Activated T-helper 17 cell treated with anti-CD3 and anti-CD28 coated beads, Interleukin-2, amount 50 U/mL, for 72 hours (primary cell): ENCODE data around the gene LY6G5B. TPM values are rescaled to one million over a fixed set of nuclear protein-coding genes. Genes with fewer than 3 reads are reported as not detected.
A peak's percentile ranks its signal among the peaks of the same experiment; 100 is the strongest.

Experiments
- ATAC-seq: fragments of 150-1000 bp; cut with Tn5 transposase; replicated peaks from 2 replicates; pipeline ENCODE4 v1.10.0; 2021; ENCODE audit warnings: mild to moderate bottlenecking, moderate library complexity
- H3K27ac Mint-ChIP-seq: one replicate; pipeline ENCODE4 v1.8.0; 2022; ENCODE audit warnings: mixed read lengths
- H3K27me3 Mint-ChIP-seq: one replicate; pipeline ENCODE4 v1.8.0; 2022; ENCODE audit warnings: mixed read lengths
- H3K36me3 Mint-ChIP-seq: one replicate; pipeline ENCODE4 v1.8.0; 2022; ENCODE audit warnings: low read depth, mild to moderate bottlenecking, mixed read lengths
- H3K4me1 Mint-ChIP-seq: one replicate; pipeline ENCODE4 v1.8.0; 2022; ENCODE audit warnings: mixed read lengths
- H3K4me3 Mint-ChIP-seq: one replicate; pipeline ENCODE4 v1.8.0; 2022; ENCODE audit warnings: mild to moderate bottlenecking, mixed read lengths
- H3K9me3 Mint-ChIP-seq: one replicate; pipeline ENCODE4 v1.8.0; 2022; ENCODE audit warnings: mixed read lengths
- total RNA-seq, 2 donors: library from RNA; stranded (reverse); gene quantifications; one replicate each; pipeline ENCODE4 v1.2.3, GENCODE V29; 2022

LY6G5B gene
- total RNA-seq, 2 donors from 2014 or later: 25.3 to 28.1 TPM

DNA sequence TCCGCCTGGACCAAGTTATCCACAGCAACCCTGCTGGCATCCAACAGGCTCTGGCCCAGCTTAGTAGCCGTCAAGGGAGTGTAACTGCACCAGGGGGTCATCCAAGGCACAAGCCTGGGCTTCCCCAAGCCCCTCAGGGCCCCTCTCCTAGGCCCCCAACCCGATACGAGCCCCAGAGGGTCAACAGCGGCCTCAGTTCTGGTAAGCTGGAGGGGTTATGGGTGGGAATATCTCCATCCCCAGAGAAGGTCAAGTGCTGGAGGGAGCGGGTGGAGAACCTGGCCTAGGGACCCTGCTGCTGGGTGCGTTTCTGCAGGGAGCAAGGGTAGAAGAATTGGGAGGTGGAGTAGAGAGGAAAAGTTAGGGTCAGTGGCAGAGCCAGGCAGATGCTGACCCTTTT lies 36.3 kb upstream of the LY6G5B start:
- peaks cover 4% of the 10 kb centered on the region for H3K4me1 Mint-ChIP-seq
- no peaks in the 10 kb centered on the region for H3K27me3 Mint-ChIP-seq
- no peak overlapping the region for H3K4me3 Mint-ChIP-seq
- no peak for ATAC-seq
- peaks cover 100% of the 10 kb centered on the region for H3K36me3 Mint-ChIP-seq
- H3K27ac Mint-ChIP-seq: peak overlapping the region; percentile 60
- H3K9me3 Mint-ChIP-seq: no peaks in the 10 kb centered on the region

DNA sequence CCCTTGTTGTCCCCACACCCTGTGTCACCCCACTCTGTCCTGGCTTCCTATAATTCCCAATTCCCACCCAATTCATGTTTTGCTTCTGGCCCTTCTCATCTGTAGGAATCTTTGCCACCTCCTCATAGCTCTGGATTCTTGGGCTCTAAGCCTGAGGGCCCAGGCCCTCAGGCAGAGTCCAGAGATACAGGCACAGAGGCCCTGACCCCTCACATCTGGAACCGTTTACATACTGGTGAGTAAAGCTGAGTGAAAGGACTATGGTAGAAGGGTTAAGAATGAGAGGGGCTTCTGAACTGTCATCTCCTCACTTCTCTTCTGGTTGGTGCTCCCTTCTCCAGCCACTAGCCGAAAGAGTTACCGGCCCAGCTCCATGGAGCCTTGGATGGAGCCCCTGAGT lies 35.6 kb upstream of the LY6G5B start:
- Mint-ChIP-seq H3K4me3 (no peak overlapping the region), H3K27ac (peak overlapping the region; percentile 60), H3K27me3 (no peaks in the 10 kb centered on the region), H3K36me3 (peaks cover 100% of the 10 kb centered on the region), H3K9me3 (no peaks in the 10 kb centered on the region), H3K4me1 (peaks cover 4% of the 10 kb centered on the region)
- ATAC-seq: no peak

GRCh38 chr6:31634969-31635575 lies 34.7 kb upstream of the LY6G5B start:
- Mint-ChIP-seq H3K27ac (peak overlapping the region; percentile 59), H3K4me3 (no peak overlapping the region), H3K36me3 (peaks cover 100% of the 10 kb centered on the region), H3K4me1 (peaks cover 8% of the 10 kb centered on the region), H3K27me3 (no peaks in the 10 kb centered on the region), H3K9me3 (no peaks in the 10 kb centered on the region)
- no peak for ATAC-seq

DNA sequence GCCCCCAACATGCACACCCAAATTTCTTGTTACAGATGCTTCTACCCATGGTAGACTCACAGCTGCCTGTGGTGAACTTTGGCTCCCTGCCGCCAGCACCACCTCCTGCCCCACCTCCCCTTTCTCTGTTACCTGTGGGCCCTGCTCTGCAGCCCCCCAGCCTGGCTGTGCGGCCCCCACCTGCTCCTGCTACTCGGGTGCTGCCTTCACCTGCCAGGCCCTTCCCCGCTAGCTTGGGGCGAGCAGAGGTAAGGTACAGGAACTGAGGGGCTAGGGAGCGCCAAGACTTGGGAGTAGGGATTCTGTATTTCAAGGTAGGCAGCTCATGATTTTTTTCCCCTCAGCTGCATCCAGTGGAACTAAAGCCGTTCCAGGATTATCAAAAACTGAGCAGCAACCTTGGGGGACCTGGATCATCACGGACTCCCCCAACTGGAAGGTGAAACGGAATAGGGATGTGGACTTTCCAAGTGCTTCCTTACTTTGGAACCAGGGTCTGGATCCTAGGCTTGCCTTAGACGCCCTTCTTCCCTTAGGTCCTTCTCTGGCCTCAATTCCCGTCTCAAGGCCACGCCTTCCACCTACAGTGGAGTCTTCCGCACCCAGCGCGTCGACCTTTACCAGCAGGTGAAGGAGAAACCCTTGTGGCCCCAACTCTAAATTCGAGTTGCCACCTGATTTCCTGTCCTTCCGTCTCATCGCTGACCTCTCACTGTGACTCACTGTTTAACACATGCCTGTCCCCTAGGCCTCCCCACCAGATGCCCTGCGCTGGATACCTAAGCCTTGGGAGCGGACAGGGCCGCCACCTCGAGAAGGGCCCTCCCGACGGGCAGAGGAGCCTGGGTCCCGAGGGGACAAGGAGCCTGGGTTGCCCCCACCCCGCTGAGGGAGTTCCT lies 32.8 kb upstream of the LY6G5B start:
- H3K36me3 Mint-ChIP-seq: peaks cover 100% of the 10 kb centered on the region
- H3K27me3 Mint-ChIP-seq: no peaks in the 10 kb centered on the region
- no peaks in the 10 kb centered on the region for H3K9me3 Mint-ChIP-seq
- H3K27ac Mint-ChIP-seq: peak overlapping the region; percentile 52
- H3K4me3 Mint-ChIP-seq: no peak overlapping the region
- peaks cover 13% of the 10 kb centered on the region for H3K4me1 Mint-ChIP-seq
- no peak for ATAC-seq

- H3K27ac Mint-ChIP-seq: no peak overlapping the region
- H3K9me3 Mint-ChIP-seq: no peaks in the 10 kb centered on the region
- H3K4me1 Mint-ChIP-seq: peaks cover 10% of the 10 kb centered on the region
- H3K27me3 Mint-ChIP-seq: no peaks in the 10 kb centered on the region
- peaks cover 100% of the 10 kb centered on the region for H3K36me3 Mint-ChIP-seq
- H3K4me3 Mint-ChIP-seq: no peak overlapping the region
- ATAC-seq: no peak
Observed at GRCh38 chr6:31639043-31639442, 30.7 kb upstream of the LY6G5B start.

- ATAC-seq: peak; percentile 80
Observed at GRCh38 chr6:31639449-31639861, 30.3 kb upstream of the LY6G5B start.

GRCh38 chr6:31640612-31641011 lies 29.2 kb upstream of the LY6G5B start:
- Mint-ChIP-seq H3K27me3 (no peaks in the 10 kb centered on the region), H3K36me3 (peaks cover 99% of the 10 kb centered on the region), H3K27ac (peak overlapping the region; percentile 89), H3K4me3 (peak overlapping the region; percentile 54), H3K4me1 (peaks cover 9% of the 10 kb centered on the region), H3K9me3 (no peaks in the 10 kb centered on the region)
- no peak for ATAC-seq

More at GRCh38 chr6:31639449-31639861, 30.3 kb upstream of the LY6G5B start:
- Mint-ChIP-seq H3K4me3 (peak overlapping the region; percentile 54), H3K27ac (peak overlapping the region; percentile 89), H3K27me3 (no peaks in the 10 kb centered on the region), H3K4me1 (peaks cover 9% of the 10 kb centered on the region), H3K36me3 (peaks cover 99% of the 10 kb centered on the region), H3K9me3 (no peaks in the 10 kb centered on the region)

GRCh38 chr6:31641370-31641769 lies 28.4 kb upstream of the LY6G5B start:
- H3K9me3 Mint-ChIP-seq: no peaks in the 10 kb centered on the region
- peaks cover 9% of the 10 kb centered on the region for H3K4me1 Mint-ChIP-seq
- peak overlapping the region; percentile 89 for H3K27ac Mint-ChIP-seq
- no peak for ATAC-seq
- peaks cover 99% of the 10 kb centered on the region for H3K36me3 Mint-ChIP-seq
- no peaks in the 10 kb centered on the region for H3K27me3 Mint-ChIP-seq
- no peak overlapping the region for H3K4me3 Mint-ChIP-seq

DNA sequence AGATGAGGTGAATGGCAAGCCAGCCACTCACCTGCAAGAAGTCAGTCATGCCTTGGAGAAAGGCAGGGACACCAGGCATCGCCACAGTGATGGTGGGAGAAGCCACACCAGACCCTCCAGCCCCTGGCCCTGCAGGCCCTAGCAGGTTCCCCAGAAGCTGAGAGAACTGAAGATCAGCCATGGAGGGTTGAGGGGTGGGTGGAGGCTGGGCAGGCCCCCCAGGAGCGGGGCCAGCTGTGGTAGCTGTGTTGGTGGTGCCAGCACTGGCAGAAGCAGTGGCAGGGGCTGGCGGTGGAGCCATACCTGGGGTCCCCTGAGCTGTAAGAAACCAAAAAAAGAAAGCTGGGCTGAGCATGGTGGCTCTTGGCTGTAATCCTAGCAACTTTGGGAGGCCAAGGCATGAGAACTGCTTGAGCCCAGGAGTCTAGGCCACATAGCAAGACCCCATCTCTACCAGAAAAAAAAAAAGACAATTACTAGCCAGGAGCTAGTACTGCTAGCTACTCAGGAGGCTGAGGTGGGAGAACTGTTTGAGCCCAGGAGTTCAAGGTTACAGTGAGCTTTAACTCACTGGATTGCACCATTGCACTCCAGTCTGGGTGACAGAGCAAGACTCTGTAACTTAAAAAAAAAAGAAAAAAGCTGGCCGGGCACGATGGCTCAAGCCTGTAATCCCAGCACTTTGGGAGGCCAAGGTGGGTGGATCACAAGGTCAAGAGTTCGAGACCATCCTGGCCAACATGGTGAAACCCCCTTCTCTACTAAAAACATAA lies 26.8 kb upstream of the LY6G5B start:
- no peak overlapping the region for H3K27ac Mint-ChIP-seq
- H3K36me3 Mint-ChIP-seq: peaks cover 99% of the 10 kb centered on the region
- no peak for ATAC-seq
- peaks cover 9% of the 10 kb centered on the region for H3K4me1 Mint-ChIP-seq
- H3K9me3 Mint-ChIP-seq: no peaks in the 10 kb centered on the region
- H3K27me3 Mint-ChIP-seq: no peaks in the 10 kb centered on the region
- no peak overlapping the region for H3K4me3 Mint-ChIP-seq

DNA sequence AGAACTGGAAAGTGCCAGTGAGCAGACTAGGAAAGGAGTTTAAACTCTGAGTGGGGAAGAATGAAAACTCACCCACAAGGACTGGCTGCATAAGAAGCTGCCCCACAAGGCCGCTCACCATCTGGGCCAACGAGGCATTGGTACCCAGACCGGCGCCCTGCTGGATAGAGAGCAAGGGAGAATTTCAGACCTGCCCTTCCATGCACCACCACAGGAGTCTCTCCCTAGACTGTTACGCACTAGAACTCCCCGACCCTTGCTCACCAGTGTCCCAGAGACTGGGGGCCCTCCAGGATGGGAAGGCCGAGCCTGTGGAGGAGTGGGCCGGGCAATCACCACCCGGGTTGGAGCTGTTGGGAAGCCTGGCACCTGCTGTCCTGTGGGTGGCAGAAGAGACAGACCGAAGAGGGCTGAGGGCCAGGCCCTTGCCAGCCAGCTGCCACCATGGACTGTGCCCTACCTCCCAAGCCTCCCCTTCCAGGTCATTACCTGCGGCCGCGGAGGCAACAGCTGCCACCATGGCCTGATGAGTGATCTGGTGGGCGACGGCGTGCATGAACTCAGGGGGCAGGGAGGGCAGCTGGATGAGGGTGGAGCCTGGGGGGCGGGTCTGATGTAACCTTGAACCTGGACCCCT lies 25.8 kb upstream of the LY6G5B start:
- no peaks in the 10 kb centered on the region for H3K9me3 Mint-ChIP-seq
- peaks cover 9% of the 10 kb centered on the region for H3K4me1 Mint-ChIP-seq
- H3K27me3 Mint-ChIP-seq: no peaks in the 10 kb centered on the region
- H3K27ac Mint-ChIP-seq: no peak overlapping the region
- ATAC-seq: no peak
- no peak overlapping the region for H3K4me3 Mint-ChIP-seq
- peaks cover 99% of the 10 kb centered on the region for H3K36me3 Mint-ChIP-seq

DNA sequence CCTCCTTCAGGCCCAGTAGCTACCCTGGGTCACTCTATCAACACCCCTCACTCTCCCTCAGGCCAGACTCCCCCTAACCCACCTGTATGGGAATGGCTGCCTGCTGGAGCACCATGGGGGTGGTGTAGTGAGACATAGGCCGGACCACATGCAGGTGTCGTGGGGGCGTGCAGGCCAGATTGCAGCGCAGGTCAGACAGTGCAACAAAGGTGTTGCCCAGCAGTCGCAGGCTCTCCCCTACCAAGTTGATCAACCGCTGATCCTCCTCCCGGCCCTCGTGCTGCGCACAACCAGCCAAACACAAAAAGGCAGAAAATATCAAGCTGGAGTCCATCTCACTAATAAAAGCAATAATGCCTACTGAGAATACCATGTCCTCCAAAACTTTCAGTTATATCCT lies 24.5 kb upstream of the LY6G5B start:
- no peak for ATAC-seq
- H3K4me1 Mint-ChIP-seq: peaks cover 9% of the 10 kb centered on the region
- peaks cover 99% of the 10 kb centered on the region for H3K36me3 Mint-ChIP-seq
- no peaks in the 10 kb centered on the region for H3K27me3 Mint-ChIP-seq
- no peak overlapping the region for H3K4me3 Mint-ChIP-seq
- peak overlapping the region; percentile 11 for H3K27ac Mint-ChIP-seq
- H3K9me3 Mint-ChIP-seq: no peaks in the 10 kb centered on the region

- peak overlapping the region; percentile 99 for H3K27ac Mint-ChIP-seq
- peak; percentile 72 for ATAC-seq
- no peaks in the 10 kb centered on the region for H3K9me3 Mint-ChIP-seq
- H3K4me3 Mint-ChIP-seq: peak overlapping the region; percentile 98
- H3K36me3 Mint-ChIP-seq: peaks cover 80% of the 10 kb centered on the region
- H3K4me1 Mint-ChIP-seq: peaks cover 19% of the 10 kb centered on the region
- no peaks in the 10 kb centered on the region for H3K27me3 Mint-ChIP-seq
Observed at GRCh38 chr6:31651602-31652191, 18.1 kb upstream of the LY6G5B start.

DNA sequence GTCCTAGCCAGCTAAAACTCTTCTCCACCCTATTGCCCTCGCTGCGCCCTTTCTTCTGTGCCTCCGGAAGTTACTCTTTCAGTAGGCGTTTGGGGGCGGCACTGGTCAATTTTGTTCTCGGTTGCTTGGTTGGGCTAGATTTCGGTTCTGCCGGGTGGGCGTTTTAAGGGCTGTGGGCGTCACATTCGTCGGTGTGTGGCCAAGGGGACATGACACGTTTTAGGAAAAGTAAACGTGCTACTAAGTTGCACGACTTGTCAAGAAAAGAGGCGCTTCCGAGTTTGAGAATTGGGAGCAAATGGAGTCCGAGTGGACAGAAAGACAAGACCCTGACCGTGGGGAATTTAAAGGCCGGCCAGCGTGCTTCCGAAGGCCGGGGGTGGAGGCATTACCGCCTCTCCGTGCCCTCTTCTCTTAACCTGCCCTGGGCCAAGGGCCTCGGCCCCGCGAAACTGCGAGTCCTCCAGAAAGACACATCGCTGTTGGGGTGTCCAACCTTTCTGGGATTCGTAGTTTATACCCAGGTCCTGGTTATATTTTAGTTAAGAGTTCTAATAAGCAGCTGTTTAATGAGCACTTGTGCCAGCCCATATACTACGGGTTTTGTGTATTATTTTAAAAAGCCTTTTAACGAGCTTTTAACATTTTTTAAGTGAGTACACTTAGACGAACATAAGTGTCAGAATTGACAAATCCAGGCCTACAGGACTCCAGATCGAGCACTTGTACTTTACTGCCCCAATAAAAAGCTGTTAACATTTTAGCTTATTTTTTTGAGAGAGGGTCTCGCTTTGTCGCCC lies 16.7 kb upstream of the LY6G5B start:
- Mint-ChIP-seq H3K9me3 (no peaks in the 10 kb centered on the region), H3K4me3 (peak overlapping the region; percentile 98), H3K36me3 (peaks cover 77% of the 10 kb centered on the region), H3K27me3 (no peaks in the 10 kb centered on the region), H3K27ac (peak overlapping the region; percentile 99), H3K4me1 (peaks cover 26% of the 10 kb centered on the region)
- ATAC-seq: peak; percentile 65
